Skeletal muscle cell (primary cell): ENCODE results near the gene IFNLR1.
A peak's percentile ranks its signal among the peaks of the same experiment; 100 is the strongest.
"Not testable (repeated sequence)": the region's sequence is repeated elsewhere in the genome, so short reads cannot be mapped to it uniquely, and the experiment has no call there.

Experiments
- DNase-seq: peaks from one replicate; pipeline ENCODE4 v3.0.0-alpha.2; 2010; ENCODE audit warnings: low read depth
- H3K4me3 ChIP-seq: 2 replicates; pipeline ENCODE4 v1.5.1; 2011; ENCODE audit warnings: low read depth, mild to moderate bottlenecking, control low read depth, low read length, moderate library complexity

IFNLR1 gene

DNA sequence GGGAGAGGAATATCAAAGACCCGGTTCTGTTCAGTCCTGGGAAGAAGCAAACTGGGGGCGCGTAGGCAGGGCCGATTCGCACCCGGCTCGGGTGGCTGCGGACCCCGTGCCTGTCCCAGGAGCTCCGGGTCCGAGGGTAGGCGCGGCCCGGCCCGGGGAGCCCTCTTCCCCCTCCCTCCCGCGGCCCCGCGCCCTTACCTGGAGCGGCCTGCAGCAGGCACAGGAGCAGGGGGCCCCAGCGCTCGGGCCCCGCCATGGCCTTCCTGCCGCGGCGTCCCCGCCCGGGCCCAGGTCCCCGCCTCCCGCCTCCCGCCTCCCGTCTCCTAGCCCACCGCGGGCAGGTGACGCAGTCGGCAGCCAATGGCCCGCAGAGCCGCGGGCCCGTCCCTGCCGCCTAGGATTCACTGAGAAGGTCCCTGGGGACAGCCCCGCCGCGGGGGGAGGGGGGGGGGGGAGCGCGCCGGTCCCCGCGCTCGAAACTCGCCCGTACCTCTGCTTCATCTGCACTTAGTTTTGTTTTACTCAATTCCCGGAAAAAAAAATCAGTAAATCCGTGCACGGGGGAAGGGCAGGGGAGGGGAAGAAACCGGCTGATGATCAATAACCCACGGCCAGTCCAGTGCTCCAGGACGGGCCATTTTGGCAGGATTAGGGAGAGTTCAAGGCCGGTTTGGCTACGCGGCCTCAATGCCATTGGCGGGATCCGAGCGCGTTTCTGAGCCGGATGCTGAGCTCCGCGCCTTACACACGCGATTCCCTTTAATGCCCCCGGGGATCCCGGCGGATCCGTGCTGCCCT lies at the start of gene IFNLR1:
Gene IFNLR1 (minus strand): TSS at position 297 of the 798 bp plus-strand sequence. CDS start 41 bp downstream, at position 256.
- no peak for DNase-seq
- peak within 1 kb of the TSS; percentile 17 for H3K4me3 ChIP-seq

DNA sequence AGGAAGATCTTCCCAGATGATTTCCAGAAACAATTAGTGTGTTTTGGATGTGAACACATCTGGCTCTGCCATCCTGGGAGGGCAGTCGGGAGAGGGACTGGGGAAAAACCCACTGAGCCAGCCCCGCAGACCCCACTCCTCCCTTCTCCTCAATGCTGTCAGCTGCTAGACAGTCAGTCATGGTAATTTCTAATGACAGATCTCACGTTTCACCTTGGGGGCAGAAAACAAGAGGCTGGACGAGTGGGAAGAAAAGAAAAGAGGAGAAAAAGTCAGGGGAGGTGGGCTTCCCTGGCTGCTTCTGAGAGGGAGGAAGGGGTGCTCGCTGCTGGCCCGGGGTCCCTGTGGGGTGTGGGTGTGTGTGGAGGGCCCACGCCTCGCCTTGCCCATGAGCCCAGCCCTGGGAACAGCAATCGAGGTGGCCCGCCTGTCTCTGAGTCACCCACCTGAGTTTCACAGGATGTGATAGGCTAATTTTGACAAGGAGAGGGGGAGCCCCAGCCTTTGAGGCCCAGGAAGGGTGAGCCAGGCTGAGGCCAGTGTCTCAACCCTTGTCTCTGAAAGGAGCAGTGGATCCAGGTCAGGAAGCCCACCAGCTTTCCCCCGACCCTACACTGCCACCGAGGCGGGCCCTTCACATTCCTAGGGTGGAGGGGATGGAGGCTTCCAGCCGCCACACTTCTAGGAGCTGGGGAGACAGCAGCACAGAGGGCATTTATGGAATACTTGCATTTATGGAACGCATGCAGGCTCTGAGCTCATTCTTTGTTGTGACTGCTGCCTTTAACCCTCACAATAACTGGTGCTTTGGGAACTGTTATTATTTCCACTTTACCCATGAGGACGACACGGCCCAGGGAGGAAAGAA lies 49.1 kb upstream of the IFNLR1 start:
- no peak overlapping the region for H3K4me3 ChIP-seq
- DNase-seq: no peak

DNA sequence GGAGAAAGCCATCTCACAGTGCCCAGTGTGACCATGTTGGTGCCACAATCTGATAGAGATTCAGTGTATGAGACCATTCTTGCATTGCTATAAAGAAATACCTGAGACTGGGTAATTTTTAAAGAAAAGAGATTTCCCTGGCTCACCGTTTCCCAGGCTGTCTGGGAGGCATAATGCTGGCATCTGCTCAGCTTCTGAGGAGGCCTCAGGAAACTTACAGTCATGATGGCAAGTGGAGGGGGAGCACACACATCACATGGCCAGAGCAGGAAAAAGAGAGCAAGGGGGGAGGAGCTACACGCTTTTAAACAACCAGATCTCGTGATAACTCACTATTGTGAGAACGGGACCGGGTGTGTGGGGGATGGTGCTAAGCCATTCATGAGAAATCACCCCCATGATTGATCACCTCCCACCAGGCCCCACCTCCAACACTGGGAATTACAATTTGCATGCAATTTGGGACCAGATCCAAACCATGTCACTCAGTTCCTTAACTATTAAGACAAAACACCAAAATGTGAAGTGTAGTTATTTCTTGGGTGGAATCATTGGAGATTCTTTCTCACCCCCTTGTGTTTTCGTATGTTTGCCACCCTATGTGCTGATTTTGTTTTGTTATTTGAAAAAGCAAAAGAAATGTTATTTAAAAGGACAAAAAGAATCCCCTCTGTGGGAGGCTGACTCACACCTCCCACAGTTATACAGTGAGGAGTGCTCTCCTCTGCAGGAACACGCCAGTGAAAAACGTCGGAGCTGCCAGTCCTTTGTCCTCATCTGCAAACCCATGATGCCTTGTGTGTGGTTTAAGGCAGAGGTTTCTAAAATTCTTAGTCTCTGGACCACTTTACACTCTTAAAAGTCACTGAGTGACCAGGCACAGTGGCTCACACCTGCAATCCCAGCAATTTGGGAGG lies 46.9 kb upstream of the IFNLR1 start:
- no peak for DNase-seq
- H3K4me3 ChIP-seq: no peak overlapping the region

DNA sequence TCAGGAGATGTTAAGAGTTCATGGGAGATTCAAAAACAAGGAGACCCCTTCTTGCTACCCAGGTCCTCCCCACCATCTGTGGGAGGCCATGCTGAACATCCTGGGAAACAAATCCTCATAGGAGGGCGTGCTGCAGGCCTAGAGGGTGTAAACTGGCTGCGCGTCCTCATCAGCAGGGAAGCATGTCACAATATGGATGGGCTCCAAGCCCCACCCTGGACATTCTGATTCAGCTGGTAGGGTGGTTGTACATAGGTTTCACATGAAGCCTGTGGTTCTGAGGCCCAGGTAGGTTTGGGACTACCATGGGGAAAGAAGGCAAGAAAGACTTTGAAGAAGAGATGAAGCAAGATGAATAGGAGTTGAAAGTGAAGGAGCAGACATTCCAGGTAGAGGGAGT lies 44.6 kb upstream of the IFNLR1 start:
- no peak for DNase-seq
- H3K4me3 ChIP-seq: no peak overlapping the region

DNA sequence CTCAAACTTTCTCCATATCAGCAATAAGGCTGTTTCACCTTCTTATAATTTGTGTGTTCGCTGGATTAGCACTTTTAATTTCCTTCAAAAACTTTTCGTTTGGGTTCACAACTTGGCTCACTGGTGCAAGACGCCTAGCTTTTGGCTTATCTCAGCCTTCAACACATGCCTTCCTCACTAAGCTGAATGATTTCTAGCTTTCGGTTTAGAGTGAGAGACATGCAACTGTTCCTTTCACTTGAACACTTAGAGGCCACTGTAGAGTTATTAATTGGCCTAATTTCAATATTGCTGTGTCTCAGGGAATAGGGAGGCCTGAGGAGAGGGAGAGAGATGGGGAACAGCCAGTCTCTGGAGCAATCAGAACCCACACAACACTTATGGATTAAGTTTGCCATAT lies 41.2 kb upstream of the IFNLR1 start:
- no peak for DNase-seq
- H3K4me3 ChIP-seq: no peak overlapping the region

DNA sequence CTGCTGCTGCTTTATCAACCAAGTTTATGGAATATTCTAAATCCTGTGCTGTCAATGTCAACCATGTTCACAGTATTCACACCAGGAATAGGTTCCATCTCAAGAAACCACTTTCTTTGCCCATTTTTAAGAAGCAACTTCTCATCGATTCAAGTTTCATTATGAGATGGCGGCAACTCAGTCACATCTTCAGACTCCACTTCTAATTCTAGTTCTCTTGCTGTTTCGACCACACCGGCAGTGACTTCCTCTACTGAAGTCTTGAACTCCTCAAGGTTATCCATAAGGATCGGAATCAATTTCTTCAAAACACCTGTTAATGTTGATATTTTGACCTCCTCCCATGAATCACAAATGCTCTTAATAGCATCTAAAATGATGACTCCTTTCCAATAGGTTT lies 39.7 kb upstream of the IFNLR1 start:
- no peak for DNase-seq
- no peak overlapping the region for H3K4me3 ChIP-seq

DNA sequence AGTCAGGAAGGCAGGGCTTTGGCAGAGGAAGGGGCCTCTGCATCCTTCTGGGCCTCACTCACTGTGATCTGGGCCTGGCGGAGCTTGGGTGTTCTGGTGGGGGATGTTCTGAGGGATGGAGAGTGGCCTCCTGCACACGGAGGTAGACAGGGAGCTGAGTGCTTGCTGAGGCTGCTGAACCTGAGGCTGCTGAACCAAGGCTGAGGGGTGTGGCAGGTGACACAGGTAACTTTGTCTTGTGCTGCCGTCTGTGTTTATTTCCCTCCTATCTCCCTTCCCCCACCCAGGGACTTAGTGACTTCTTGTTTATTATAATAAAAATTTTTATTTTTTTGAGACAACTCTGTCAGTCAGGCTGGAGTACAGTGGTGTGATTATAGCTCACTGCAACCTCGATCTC lies 37.7 kb upstream of the IFNLR1 start:
- DNase-seq: no peak

DNA sequence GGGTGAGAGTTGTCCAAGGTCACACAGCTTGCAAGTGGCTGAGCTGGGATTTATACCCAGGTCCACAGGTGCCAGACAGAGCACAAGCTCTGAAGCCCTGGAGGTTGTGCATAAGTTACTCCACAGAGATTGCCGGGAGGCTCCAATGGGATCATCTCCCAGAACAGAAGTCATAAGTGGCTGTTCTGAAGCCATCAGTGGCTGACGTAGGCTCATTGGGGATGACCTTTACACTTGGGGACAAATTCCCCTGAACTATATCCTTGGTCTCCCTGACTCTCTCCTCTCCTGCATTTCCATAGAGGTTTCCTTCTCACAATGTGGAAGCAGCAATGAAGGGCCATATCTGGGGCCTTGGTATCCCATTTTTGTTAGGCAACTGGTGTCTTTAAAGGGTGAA lies 37.0 kb upstream of the IFNLR1 start:
- no peak for DNase-seq
- H3K4me3 ChIP-seq: no peak overlapping the region

More for the DNA sequence above, 37.7 kb upstream of the IFNLR1 start:
- H3K4me3 ChIP-seq: no peak overlapping the region

DNA sequence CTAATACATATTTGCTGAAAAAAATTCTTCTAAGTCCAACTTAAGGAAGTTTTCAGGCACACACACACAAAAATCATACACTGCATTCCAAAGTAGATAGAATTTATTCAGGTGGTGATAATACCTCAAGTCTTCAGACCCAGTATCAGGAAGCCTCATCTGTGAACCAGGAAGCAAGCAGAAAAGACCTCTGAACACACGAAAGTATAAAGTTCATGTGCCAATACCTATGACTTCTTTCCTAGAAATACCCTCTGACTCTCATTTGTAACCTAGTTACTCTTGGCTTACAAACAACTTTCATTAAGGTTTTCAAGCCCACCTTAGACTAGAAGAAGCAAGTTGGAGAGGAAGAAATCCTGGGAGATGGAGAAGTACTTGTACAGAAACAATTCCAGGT lies 35.7 kb upstream of the IFNLR1 start:
- DNase-seq: no peak
- H3K4me3 ChIP-seq: no peak overlapping the region

DNA sequence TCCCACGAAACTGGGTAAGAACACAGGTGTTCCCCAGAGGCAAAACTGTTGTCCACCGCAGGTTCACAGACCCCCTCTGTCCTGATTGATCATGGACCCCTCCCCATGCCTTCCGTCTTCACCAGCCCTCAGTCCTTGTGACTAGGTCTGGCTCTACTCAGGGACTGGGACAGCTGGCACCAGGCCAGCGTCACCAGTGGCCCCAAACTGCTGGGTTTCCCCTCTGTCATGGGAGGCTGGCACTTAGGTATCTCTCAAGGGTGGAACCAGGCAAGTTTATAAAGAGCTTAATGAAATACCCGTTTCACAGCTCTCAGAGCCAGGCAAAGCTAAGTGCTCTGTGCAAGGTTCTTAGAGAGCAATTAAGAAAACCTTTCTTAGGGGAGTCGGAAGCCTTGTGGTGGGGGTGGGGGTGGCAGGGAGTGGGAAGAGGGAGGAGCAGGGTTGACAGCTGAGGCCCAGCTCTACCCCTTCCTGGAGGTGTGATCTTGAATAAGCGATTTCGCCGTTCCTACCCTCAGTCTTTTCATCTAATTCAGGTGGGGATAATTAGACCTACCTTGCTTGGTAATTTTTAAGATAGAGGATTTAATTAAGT lies 35.0 kb upstream of the IFNLR1 start:
- no peak for DNase-seq
- no peak overlapping the region for H3K4me3 ChIP-seq

DNA sequence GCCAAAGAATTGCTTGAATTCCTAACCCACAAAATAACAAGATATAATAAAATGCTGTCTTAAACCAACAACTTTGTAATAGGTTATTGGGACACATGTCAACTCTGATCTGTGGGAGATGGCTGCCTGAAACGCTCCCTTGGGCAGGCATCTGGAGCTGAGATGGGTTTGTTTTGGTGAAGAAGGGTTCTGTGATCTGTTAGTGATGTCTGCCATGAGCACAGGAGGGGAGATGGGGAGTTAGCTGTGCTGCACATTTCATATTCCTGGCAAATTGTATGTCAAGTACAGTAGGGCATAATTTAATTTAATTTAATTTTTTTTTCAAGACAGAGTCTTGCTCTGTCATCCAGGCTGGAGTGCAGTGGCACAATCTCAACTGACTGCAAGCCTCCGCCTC lies 34.2 kb upstream of the IFNLR1 start:
- no peak for DNase-seq

DNA sequence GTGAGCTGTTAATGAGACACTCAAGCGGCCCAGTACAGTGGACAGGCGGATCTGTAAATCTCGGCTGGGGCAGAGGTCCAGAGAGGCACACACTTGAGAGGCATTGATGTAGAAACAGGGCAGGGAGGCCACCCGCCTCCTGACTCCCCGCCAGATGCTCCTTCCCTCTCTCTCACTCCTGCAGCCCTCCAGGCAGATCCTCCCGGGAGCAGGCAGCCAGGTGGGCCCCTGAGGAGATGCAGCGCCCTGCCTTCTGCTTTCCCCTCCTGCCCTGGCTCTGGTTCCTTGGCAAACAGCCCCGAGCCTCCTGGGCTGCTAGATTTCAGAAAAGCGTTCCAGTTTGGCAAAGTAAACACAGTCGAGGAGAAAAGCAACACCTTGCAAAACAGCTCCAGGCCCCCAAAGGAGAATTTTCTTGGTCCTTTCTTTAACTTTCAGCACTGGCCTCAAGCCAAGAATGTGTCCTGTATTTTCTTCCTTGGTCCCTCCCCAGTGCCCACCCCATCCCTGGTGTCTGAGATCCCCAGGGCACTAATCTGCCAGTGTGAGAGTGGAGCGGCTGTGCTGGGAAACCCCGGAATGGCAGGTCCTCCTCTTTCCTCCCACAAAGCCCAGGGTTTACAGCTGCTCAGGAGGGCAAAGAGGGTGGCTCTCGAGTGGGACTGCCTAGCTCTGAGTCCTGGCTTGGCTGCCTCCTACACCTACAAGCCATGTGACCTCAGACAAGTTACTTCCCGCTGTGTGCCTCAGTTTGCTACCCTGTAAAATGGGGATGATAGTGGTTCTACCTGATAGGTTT lies 29.4 kb upstream of the IFNLR1 start:
- no peak overlapping the region for H3K4me3 ChIP-seq
- DNase-seq: no peak

More for the DNA sequence above, 34.2 kb upstream of the IFNLR1 start:
- H3K4me3 ChIP-seq: no peak overlapping the region

DNA sequence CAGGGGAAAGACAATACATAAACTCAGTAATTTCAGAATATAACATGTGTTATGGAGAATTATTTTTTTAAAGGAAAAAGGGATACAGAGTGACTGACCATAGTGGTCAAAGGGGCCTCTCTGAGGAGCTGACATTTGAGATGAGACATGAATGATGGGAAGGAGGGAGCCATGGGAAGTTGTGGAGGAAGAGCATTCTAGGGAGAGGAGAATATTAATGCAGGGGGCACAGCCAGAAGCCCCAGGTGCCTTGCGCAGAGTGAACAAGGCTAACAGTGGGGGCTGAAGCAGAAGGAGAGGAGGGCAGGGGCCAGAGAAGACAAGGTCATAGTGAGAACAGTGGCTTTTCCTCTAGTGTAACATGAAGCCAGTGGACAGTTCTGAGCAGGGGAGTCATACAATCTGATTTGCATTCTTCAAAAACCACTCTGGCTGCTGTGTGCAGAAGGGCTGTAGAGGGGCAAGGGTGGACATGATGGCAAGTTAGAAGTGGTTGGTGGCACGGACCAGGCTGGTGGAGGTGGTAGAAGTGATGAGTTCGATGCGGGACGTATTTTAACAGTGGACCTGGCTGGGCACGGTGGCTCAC lies 28.2 kb upstream of the IFNLR1 start:
- DNase-seq: no peak
- no peak overlapping the region for H3K4me3 ChIP-seq

DNA sequence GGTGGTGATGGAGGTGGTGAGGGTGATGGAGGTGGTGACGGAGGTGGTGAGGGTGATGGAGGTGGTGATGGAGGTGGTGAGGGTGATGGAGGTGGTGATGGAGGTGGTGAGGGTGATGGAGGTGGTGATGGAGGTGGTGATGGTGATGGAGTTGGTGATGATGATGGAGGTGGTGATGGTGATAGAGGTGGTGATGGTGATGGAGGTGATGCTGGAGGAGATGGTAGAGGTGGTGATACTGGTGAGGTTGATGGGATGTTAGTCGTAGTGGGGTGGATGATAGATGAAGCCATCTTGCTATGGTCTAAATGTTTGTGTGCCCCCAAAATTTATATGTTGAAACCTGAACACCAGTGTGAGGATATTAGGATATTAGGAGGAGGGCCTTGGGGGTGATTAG lies 25.3 kb upstream of the IFNLR1 start:
- H3K4me3 ChIP-seq: no peak overlapping the region
- DNase-seq: no peak

DNA sequence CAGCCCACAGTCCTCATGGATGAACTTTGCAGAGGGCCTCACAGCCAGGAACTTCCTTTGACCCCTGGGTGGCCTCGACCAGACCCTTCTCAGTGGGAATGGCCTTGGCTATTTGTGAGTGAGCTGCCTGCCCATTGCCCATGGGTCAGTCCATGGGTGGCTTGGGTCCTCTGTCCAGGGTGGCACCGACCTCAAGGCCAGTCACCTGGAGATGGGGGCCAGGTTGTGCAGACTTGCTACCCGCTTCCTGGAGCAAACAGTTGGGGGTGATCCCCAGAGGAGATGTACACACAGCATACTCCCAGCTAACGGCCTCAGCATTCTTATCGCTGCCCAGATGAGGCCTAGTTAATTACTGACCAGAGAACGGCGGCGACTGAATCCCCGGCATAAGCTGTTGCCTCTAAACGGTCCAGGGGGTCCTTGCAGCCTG lies 23.1 kb upstream of the IFNLR1 start:
- H3K4me3 ChIP-seq: no peak overlapping the region
- no peak for DNase-seq

DNA sequence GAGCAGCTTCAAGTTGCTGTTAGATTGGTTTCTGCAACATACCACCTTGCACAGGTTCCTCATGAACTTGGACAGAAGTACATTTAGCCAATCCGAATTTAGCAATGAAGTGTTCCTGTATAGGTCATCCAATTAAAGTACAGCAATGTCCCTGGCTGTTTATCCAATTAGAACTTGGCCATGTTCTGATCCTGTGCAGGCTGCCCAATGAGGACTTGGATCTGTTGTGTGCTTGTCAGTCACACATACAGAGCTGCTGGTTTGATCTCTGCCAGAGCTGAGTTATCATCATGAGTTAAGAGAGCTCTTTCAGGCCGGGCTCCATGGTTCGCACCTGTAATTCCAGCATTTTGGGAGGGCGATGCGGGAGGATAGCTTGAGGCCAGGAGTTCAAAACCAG lies 22.0 kb upstream of the IFNLR1 start:
- no peak for DNase-seq
- no peak overlapping the region for H3K4me3 ChIP-seq

DNA sequence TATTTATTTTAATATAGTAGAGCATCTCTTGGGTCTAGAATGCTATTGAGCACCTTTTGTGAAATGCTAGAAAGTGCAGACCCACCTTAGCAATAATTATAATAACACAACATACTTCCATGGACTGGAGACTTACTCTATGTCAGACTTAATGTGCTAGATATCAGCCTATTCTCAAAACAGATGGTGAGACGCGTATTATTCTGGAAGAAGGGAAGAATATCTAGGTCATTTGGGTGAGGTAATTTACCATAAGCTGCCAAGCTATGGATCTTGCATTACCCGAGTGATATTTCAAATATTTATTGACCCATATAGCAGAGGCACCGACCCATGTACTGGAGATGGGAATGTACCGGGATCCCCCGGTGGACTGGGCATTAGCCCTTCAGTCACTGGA lies 20.6 kb upstream of the IFNLR1 start:
- no peak for DNase-seq
- H3K4me3 ChIP-seq: no peak overlapping the region

DNA sequence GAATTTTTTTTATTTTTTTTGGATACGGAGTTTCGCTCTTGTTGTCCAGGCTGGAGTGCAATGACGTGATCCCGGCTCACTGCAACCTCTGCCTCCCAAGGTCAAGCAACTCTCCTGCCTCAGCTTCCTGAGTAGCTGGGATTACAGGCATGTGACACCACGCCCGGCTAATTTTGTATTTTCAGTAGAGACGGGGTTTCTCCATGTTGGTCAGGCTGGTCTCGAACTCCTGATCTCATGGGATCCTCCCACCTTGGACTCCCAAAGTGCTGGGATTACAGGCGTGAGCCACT lies 20.3 kb upstream of the IFNLR1 start:
- H3K4me3 ChIP-seq, DNase-seq: not testable (repeated sequence)
